ENCODE measurements around the gene SPATA18.

GRCh38 chr4:52071791-52072546 lies 20.9 kb downstream of the SPATA18 start:
- TF ChIP-seq CTCF (conservative IDR thresholded peaks at IDR 0.05; ENCODE audit: low read length) (no peak), EZH2phosphoT487 (IDR thresholded peaks at IDR 0.05; ENCODE audit: borderline replicate concordance) (no peak)
